PFSK-1 (cell line): ENCODE measurements around the gene UBE2O.

Experiments
- FOXP2 ChIP-seq: optimal IDR thresholded peaks from 2 replicates; pipeline ENCODE3; 2011; ENCODE audit warnings: borderline replicate concordance, control low read depth, inconsistent platforms; ENCODE audit not compliant: insufficient read depth; ENCODE audit errors: extremely low read length, extremely low read depth
- POLR2AphosphoS5 ChIP-seq: IDR thresholded peaks from 2 replicates; pipeline ENCODE4 v1.6.1; 2012; ENCODE audit warnings: low read depth, mild to moderate bottlenecking, control low read depth, low read length, moderate library complexity
- REST ChIP-seq, 2 experiments: IDR thresholded peaks; 2 replicates each; pipeline versions ENCODE4 v1.6.1 to v1.8.0; 2011 to 2012; ENCODE audit warnings: low read depth in 2 of 2, low read length in 2 of 2, control low read depth in 1 of 2, inconsistent platforms in 1 of 2, mild to moderate bottlenecking in 1 of 2, moderate library complexity in 1 of 2; ENCODE audit not compliant: insufficient read depth in 1 of 2
- SIN3A ChIP-seq: IDR thresholded peaks from 2 replicates; pipeline ENCODE4 v1.6.1; 2012; ENCODE audit warnings: mild to moderate bottlenecking, low read length, moderate library complexity, borderline replicate concordance; ENCODE audit not compliant: insufficient read depth
- TAF1 ChIP-seq: IDR thresholded peaks from 2 replicates; pipeline ENCODE4 v1.6.1; 2012; ENCODE audit warnings: low read length, control low read depth, borderline replicate concordance; ENCODE audit not compliant: insufficient read depth

The UBE2O gene

GRCh38 chr17:76356803-76357456 lies 96.0 kb downstream of the UBE2O start:
- TF ChIP-seq SIN3A (no peak), REST (IDR thresholded peaks at IDR 0.05; ENCODE audit: insufficient read depth in 1 of 2, low read depth in 2 of 2, low read length in 2 of 2) (no peak), POLR2AphosphoS5 (no peak), TAF1 (no peak), FOXP2 (no peak)

- no peak for TF ChIP-seq REST (IDR thresholded peaks at IDR 0.05; ENCODE audit: insufficient read depth in 1 of 2, low read depth in 2 of 2, low read length in 2 of 2)
- TF ChIP-seq FOXP2: no peak
- TF ChIP-seq SIN3A: no peak
- no peak for TF ChIP-seq POLR2AphosphoS5
- no peak for TF ChIP-seq TAF1
Measured at GRCh38 chr17:76354747-76355310, 98.1 kb downstream of the UBE2O start.

GRCh38 chr17:76354317-76354729 lies 98.6 kb downstream of the UBE2O start:
- TF ChIP-seq SIN3A (no peak), POLR2AphosphoS5 (no peak), TAF1 (no peak), FOXP2 (no peak), REST (IDR thresholded peaks at IDR 0.05; ENCODE audit: insufficient read depth in 1 of 2, low read depth in 2 of 2, low read length in 2 of 2) (no peak)

- no peak for TF ChIP-seq REST (IDR thresholded peaks at IDR 0.05; ENCODE audit: insufficient read depth in 1 of 2, low read depth in 2 of 2, low read length in 2 of 2)
- peak; percentile 92 for TF ChIP-seq TAF1
- peak; percentile 86 for TF ChIP-seq POLR2AphosphoS5
- TF ChIP-seq FOXP2: peak; percentile 31
- TF ChIP-seq SIN3A: peak; percentile 27; the same call in 1 of the 2 replicates
Measured at GRCh38 chr17:76353599-76354316, 99.2 kb downstream of the UBE2O start, which contains the start of gene PRPSAP1. Gene PRPSAP1, minus strand, starts transcription at chr17:76353916. Its CDS starts 213 bp downstream, at chr17:76353703.
